DMS153 treated with DMSO at 0.1 percent for 48 hours (cell line): ENCODE results near the gene BOC.
"Not testable (repeated sequence)": the region's sequence is repeated elsewhere in the genome, so short reads cannot be mapped to it uniquely, and the experiment has no call there.

Experiments used
- DNase-seq: peaks from one replicate; lab custom pipeline; 2025; ENCODE audit not compliant: unreplicated experiment; lab: John Stamatoyannopoulos, UW

The BOC gene

GRCh38 chr3:113211330-113212149 is at the start of gene BOC:
Gene BOC (plus strand): TSS chr3:113211557. CDS start chr3:113249803, 38,246 bp downstream.
- no peak for DNase-seq

- DNase-seq, result no peak
These were observed 49.7 kb upstream of the BOC start for GRCh38 chr3:113161661-113162060.

GRCh38 chr3:113163152-113163551 is 48.2 kb upstream of the BOC start:
- DNase-seq, result no peak

GRCh38 chr3:113165841-113166240 is 45.5 kb upstream of the BOC start:
- DNase-seq, result no peak

GRCh38 chr3:113166357-113166718 is 45.0 kb upstream of the BOC start:
- no peak for DNase-seq

- peak; percentile 71 for DNase-seq
These were observed 44.5 kb upstream of the BOC start for GRCh38 chr3:113166719-113167492.

GRCh38 chr3:113167825-113168801 is 43.2 kb upstream of the BOC start:
- peak; percentile 82 for DNase-seq

- no peak for DNase-seq
These were observed 41.4 kb upstream of the BOC start for GRCh38 chr3:113169891-113170452.

- DNase-seq, result no peak
These were observed 40.6 kb upstream of the BOC start for GRCh38 chr3:113170771-113171170.

GRCh38 chr3:113171675-113172300 is 39.6 kb upstream of the BOC start:
- not testable (repeated sequence) for DNase-seq

- no peak for DNase-seq
These were observed 38.3 kb upstream of the BOC start for GRCh38 chr3:113173102-113173501.

GRCh38 chr3:113174304-113174703 is 37.1 kb upstream of the BOC start:
- no peak for DNase-seq

- DNase-seq, result no peak
These were observed 36.4 kb upstream of the BOC start for GRCh38 chr3:113174801-113175485.

GRCh38 chr3:113177526-113177925 is 33.8 kb upstream of the BOC start:
- no peak for DNase-seq

- DNase-seq, result no peak
These were observed 32.0 kb upstream of the BOC start for GRCh38 chr3:113179235-113179824.

GRCh38 chr3:113183748-113184661 is 27.4 kb upstream of the BOC start:
- DNase-seq, result no peak

- DNase-seq, result no peak
These were observed 26.0 kb upstream of the BOC start for GRCh38 chr3:113185194-113185835.

GRCh38 chr3:113186566-113186965 is 24.8 kb upstream of the BOC start:
- DNase-seq, result no peak
